ENCODE measurements around the gene GIT1.

- TF ChIP-seq ESRRA (CRISPR knock-in tag; IDR thresholded peaks at IDR 0.05; ENCODE audit: low read depth) (no peak), CTCF (CRISPR knock-in tag; IDR thresholded peaks at IDR 0.05) (no peak), ZNF317 (CRISPR knock-in tag; IDR thresholded peaks at IDR 0.05) (no peak)
These were observed 44.4 kb upstream of the GIT1 start for GRCh38 chr17:29633886-29634285.
